ENCODE data around the gene ERC2.

DNA sequence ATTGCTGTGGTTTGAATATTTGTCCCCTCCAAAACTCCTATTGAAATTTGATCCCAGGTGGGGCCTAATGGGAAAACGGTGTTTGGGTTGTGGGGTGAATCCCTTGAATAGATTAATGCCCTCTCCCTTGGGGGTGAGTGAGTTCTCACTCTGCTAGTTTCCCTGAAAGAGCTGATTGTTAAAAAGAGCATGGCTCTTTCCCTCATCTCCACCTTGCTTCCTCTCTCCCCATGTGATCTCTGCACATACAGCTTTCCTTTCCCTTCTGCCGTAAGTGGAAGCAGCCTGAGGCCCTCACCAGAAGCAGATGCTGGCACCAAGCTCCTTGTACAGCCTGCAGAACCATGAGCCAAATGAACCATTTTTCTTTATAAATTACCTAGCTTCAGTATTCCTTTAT, 586.3 kb downstream of the ERC2 start:
- TF ChIP-seq, protein P1, sequence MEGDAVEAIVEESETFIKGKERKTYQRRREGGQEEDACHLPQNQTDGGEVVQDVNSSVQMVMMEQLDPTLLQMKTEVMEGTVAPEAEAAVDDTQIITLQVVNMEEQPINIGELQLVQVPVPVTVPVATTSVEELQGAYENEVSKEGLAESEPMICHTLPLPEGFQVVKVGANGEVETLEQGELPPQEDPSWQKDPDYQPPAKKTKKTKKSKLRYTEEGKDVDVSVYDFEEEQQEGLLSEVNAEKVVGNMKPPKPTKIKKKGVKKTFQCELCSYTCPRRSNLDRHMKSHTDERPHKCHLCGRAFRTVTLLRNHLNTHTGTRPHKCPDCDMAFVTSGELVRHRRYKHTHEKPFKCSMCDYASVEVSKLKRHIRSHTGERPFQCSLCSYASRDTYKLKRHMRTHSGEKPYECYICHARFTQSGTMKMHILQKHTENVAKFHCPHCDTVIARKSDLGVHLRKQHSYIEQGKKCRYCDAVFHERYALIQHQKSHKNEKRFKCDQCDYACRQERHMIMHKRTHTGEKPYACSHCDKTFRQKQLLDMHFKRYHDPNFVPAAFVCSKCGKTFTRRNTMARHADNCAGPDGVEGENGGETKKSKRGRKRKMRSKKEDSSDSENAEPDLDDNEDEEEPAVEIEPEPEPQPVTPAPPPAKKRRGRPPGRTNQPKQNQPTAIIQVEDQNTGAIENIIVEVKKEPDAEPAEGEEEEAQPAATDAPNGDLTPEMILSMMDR (tag by site-specific recombination; IDR thresholded peaks at IDR 0.05) = no peak
- TF ChIP-seq ZNF596 (tag by site-specific recombination; IDR thresholded peaks at IDR 0.05) (no peak), TCF7L2 (IDR thresholded peaks at IDR 0.05; ENCODE audit: borderline replicate concordance, low read depth, low read length) (no peak), ZBTB17 (tag by site-specific recombination; IDR thresholded peaks at IDR 0.05) (no peak), HOXA7 (CRISPR knock-in tag; IDR thresholded peaks at IDR 0.05; ENCODE audit: borderline replicate concordance) (no peak), ZBTB26 (tag by site-specific recombination; optimal IDR thresholded peaks at IDR 0.05) (no peak), ZSCAN30 (tag by site-specific recombination; IDR thresholded peaks at IDR 0.05) (no peak), ZNF121 (tag by site-specific recombination; IDR thresholded peaks at IDR 0.05) (no peak), ZBTB44 (tag by site-specific recombination; IDR thresholded peaks at IDR 0.05) (no peak), ZBTB49 (tag by site-specific recombination; IDR thresholded peaks at IDR 0.05; ENCODE audit: low read depth) (no peak), ZNF433 (tag by site-specific recombination; IDR thresholded peaks at IDR 0.05; ENCODE audit: low read depth) (no peak), KLF10 (tag by site-specific recombination; IDR thresholded peaks at IDR 0.05) (no peak)

Data from HEK293 (cell line).